GDM1 (cell line): ENCODE measurements around the gene DCX.

ENCODE experiments used
- DNase-seq: peaks from one replicate; lab custom pipeline; 2025; lab: John Stamatoyannopoulos, UW

The DCX gene

GRCh38 chrX:111411983-111412382 lies at the start of gene DCX:
DCX (minus strand) TSS chrX:111412192; CDS start chrX:111410398, 1,794 bp downstream.
- no peak for DNase-seq

GRCh38 chrX:111460607-111461006 lies 48.6 kb upstream of the DCX start:
- DNase-seq: no peak

- DNase-seq: peak; percentile 6
Measured at GRCh38 chrX:111447298-111447697, 35.3 kb upstream of the DCX start.

GRCh38 chrX:111445485-111445884 lies 33.5 kb upstream of the DCX start:
- DNase-seq: peak; percentile 4

GRCh38 chrX:111444881-111445280 lies 32.9 kb upstream of the DCX start:
- no peak for DNase-seq

GRCh38 chrX:111443946-111444345 lies 32.0 kb upstream of the DCX start:
- DNase-seq: no peak

- no peak for DNase-seq
Measured at GRCh38 chrX:111442791-111443190, 30.8 kb upstream of the DCX start.

- no peak for DNase-seq
Measured at GRCh38 chrX:111435469-111435868, 23.5 kb upstream of the DCX start.

GRCh38 chrX:111431001-111431400 lies 19.0 kb upstream of the DCX start:
- no peak for DNase-seq

GRCh38 chrX:111411557-111411956 lies 435 bp downstream of the DCX start:
- DNase-seq: no peak

- no peak for DNase-seq
Measured at GRCh38 chrX:111410590-111411078, 1.4 kb downstream of the DCX start.

GRCh38 chrX:111409326-111409725 lies 2.7 kb downstream of the DCX start:
- no peak for DNase-seq

- no peak for DNase-seq
Measured at GRCh38 chrX:111407948-111408347, 4.0 kb downstream of the DCX start.

- DNase-seq: no peak
Measured at GRCh38 chrX:111402344-111402743, 9.6 kb downstream of the DCX start.

GRCh38 chrX:111395149-111395548 lies 16.8 kb downstream of the DCX start:
- DNase-seq: no peak

GRCh38 chrX:111394569-111394968 lies 17.4 kb downstream of the DCX start:
- DNase-seq: no peak

- no peak for DNase-seq
Measured at GRCh38 chrX:111387470-111388070, 24.4 kb downstream of the DCX start.

GRCh38 chrX:111386615-111387233 lies 25.3 kb downstream of the DCX start:
- no peak for DNase-seq

GRCh38 chrX:111386077-111386476 lies 25.9 kb downstream of the DCX start:
- DNase-seq: no peak

- DNase-seq: no peak
Measured at GRCh38 chrX:111382277-111382676, 29.7 kb downstream of the DCX start.

- no peak for DNase-seq
Measured at GRCh38 chrX:111376897-111377578, 35.0 kb downstream of the DCX start.

- no peak for DNase-seq
Measured at GRCh38 chrX:111376486-111376885, 35.5 kb downstream of the DCX start.

GRCh38 chrX:111375747-111376146 lies 36.2 kb downstream of the DCX start:
- DNase-seq: no peak
